Measurements from ENCODE around the gene GTF3C5. TPM values are rescaled to one million over a fixed set of nuclear protein-coding genes. Genes with fewer than 3 reads are reported as not detected.

The GTF3C5 gene
- total RNA-seq, 1 donor from 2014 or later: 94.0 TPM

- Mint-ChIP-seq H3K27ac (no peak overlapping the region), H3K36me3 (ENCODE audit: insufficient read depth) (peaks cover 16% of the 10 kb centered on the region), H3K4me3 (ENCODE audit: low read depth) (no peak overlapping the region), H3K9me3 (ENCODE audit: low read depth) (no peaks in the 10 kb centered on the region), H3K4me1 (ENCODE audit: low read depth) (no peaks in the 10 kb centered on the region), H3K27me3 (no peaks in the 10 kb centered on the region)
- DNase-seq (ENCODE audit: low spot score, unreplicated experiment): no peak
- no peak for TF ChIP-seq CTCF (IDR thresholded peaks at IDR 0.05; ENCODE audit: unreplicated experiment)
Measured at GRCh38 chr9:133045132-133045531, 14.3 kb downstream of the GTF3C5 start.

- Mint-ChIP-seq H3K27me3 (no peaks in the 10 kb centered on the region), H3K27ac (peak overlapping the region; percentile 16), H3K36me3 (ENCODE audit: insufficient read depth) (peaks cover 14% of the 10 kb centered on the region), H3K4me3 (ENCODE audit: low read depth) (no peak overlapping the region), H3K4me1 (ENCODE audit: low read depth) (no peaks in the 10 kb centered on the region), H3K9me3 (ENCODE audit: low read depth) (no peaks in the 10 kb centered on the region)
- DNase-seq (ENCODE audit: low spot score, unreplicated experiment): no peak
- no peak for TF ChIP-seq CTCF (IDR thresholded peaks at IDR 0.05; ENCODE audit: unreplicated experiment)
Measured at GRCh38 chr9:133046196-133046899, 15.6 kb downstream of the GTF3C5 start.

GRCh38 chr9:133046900-133047295, 16.1 kb downstream of the GTF3C5 start:
- Mint-ChIP-seq H3K27me3 (no peaks in the 10 kb centered on the region), H3K27ac (peak overlapping the region; percentile 16), H3K36me3 (ENCODE audit: insufficient read depth) (peaks cover 13% of the 10 kb centered on the region), H3K4me3 (ENCODE audit: low read depth) (no peak overlapping the region), H3K9me3 (ENCODE audit: low read depth) (no peaks in the 10 kb centered on the region), H3K4me1 (ENCODE audit: low read depth) (no peaks in the 10 kb centered on the region)
- no peak for DNase-seq (ENCODE audit: low spot score, unreplicated experiment)
- no peak for TF ChIP-seq CTCF (IDR thresholded peaks at IDR 0.05; ENCODE audit: unreplicated experiment)

GRCh38 chr9:133048595-133048994, 17.8 kb downstream of the GTF3C5 start:
- peaks cover 9% of the 10 kb centered on the region for H3K36me3 Mint-ChIP-seq (ENCODE audit: insufficient read depth)

GRCh38 chr9:133049043-133049442, 18.2 kb downstream of the GTF3C5 start:
- Mint-ChIP-seq H3K4me3 (ENCODE audit: low read depth) (no peak overlapping the region), H3K9me3 (ENCODE audit: low read depth) (no peaks in the 10 kb centered on the region), H3K27me3 (no peaks in the 10 kb centered on the region), H3K27ac (no peak overlapping the region), H3K36me3 (ENCODE audit: insufficient read depth) (peaks cover 11% of the 10 kb centered on the region), H3K4me1 (ENCODE audit: low read depth) (no peaks in the 10 kb centered on the region)
- DNase-seq (ENCODE audit: low spot score, unreplicated experiment): no peak
- TF ChIP-seq CTCF (IDR thresholded peaks at IDR 0.05; ENCODE audit: unreplicated experiment): no peak

More at GRCh38 chr9:133048595-133048994, 17.8 kb downstream of the GTF3C5 start:
- Mint-ChIP-seq H3K27me3 (no peaks in the 10 kb centered on the region), H3K4me3 (ENCODE audit: low read depth) (no peak overlapping the region), H3K4me1 (ENCODE audit: low read depth) (no peaks in the 10 kb centered on the region), H3K27ac (no peak overlapping the region), H3K9me3 (ENCODE audit: low read depth) (no peaks in the 10 kb centered on the region)
- no peak for DNase-seq (ENCODE audit: low spot score, unreplicated experiment)
- peak; percentile 19 for TF ChIP-seq CTCF (IDR thresholded peaks at IDR 0.05; ENCODE audit: unreplicated experiment)
